ENCODE results near the gene HAL.
"Not testable (repeated sequence)": the region's sequence is repeated elsewhere in the genome, so short reads cannot be mapped to it uniquely, and the experiment has no call there.

The HAL gene

DNA sequence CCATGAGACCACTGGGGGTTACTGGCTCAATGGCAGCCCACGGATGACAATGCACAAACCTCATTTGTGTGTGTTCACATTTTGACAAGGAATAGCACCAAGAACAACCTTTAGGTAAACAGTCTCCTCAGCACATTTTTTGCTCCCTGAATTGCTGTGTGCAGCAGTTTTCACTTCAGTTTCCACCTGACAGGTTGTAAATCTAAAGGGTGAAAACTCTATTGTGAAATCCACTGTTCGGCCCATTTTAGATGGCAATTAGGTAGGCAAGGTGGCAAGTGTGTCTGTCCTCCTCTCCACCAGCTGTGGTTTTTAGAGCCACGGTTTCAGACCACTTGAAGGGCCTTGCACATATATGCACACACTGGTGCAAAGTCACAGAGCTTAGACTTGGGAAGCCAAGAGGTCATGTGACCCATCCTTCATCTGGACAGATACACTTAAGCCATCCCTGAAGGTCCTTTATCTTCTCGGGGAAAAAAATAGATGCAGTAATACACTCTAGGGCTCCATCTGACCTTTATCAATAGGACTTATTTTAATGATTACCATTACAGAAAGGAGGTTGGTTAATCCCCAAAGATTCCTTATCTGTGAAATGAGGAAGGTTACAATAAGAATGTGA, 23.2 kb downstream of the HAL start:
- DNase-seq = peak; percentile 48

- no peak for DNase-seq
Measured at GRCh38 chr12:95970905-95971304, 25.2 kb downstream of the HAL start.

DNA sequence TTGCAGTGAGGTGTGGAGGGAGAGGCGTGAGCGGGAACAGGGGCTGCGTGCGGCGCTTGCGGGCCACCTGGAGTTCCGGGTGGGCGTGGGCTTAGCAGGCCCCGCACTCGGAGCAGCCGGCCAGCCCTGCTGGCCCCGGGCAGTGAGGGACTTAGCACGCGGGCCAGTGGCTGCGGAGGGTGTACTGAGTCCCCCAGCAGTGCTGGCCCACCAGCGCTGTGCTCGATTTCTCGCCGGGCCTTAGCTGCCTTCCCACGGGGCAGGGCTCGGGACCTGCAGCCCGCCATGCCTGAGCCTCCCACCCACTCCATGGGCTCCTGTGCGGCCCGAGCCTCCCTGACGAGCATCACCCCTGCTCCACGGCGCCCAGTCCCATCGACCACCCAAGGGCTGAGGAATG, 27.0 kb downstream of the HAL start:
- DNase-seq = not testable (repeated sequence)

DNA sequence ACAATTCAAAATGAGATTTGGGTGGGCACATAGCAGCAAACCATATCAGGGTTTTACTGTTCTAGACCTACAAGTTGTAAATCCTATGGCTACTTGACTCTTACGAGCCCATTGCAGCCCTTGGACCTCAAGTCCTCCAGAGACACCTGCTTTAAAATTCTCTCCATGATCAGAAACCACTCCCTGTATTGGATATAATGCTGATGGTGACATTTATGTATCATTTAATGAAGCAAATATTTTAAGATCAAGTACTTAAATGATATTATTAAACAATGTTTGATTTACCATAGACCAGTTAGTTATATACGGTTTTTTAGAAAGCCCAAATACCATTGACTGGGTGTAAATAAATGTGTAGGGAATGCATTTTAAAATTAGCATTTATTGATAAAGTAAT, 28.8 kb downstream of the HAL start:
- no peak for DNase-seq

DNA sequence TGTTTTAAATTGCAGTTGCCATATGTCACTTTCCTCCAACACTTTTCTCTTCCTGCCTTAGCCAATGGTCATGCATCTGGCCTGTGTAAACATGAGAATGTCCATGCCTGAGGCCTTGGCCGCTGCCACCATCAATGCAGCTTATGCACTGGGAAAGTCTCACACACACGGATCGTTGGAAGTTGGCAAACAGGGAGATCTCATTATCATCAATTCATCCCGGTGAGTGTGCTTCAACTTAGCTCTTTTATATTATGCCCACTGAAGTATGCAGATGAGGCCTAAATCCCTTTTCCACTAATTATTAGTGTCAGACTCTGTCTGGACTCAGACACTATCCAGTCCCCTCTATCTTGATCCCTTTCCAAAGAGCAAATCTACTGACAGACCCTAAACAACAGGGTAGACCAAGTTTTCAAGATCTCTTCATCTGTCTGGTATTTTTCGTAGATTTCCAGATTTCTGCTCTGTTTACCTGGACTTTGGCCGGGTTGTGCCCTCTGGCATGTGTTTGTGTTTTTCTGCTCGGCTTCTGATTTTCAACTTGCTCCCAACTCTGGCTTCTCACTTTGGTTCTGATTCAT, 29.8 kb downstream of the HAL start:
- DNase-seq = no peak

DNA sequence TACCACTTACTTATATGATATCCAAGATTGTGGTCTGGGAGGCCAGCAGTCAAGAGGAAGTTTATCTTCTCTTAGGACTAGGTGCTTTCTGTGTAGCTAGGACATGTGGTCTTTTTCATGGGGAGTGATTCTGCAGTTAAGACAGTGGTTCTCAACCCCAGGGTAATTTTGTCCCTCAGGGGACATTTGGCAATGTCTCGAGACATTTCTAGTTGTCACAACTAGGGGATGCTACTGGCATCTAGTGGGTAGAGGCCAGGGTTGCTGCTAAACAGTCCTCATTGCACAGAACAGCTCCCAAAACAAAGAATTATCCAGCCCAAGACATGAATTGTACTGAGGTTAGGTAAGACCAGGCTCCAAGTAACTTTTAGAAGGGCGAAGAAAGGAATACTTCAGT, 33.0 kb downstream of the HAL start:
- peak; percentile 73 for DNase-seq

- no peak for DNase-seq
Measured at GRCh38 chr12:95962222-95962621, 33.9 kb downstream of the HAL start.

- DNase-seq = no peak
Measured at GRCh38 chr12:95960241-95960640, 35.9 kb downstream of the HAL start.

DNA sequence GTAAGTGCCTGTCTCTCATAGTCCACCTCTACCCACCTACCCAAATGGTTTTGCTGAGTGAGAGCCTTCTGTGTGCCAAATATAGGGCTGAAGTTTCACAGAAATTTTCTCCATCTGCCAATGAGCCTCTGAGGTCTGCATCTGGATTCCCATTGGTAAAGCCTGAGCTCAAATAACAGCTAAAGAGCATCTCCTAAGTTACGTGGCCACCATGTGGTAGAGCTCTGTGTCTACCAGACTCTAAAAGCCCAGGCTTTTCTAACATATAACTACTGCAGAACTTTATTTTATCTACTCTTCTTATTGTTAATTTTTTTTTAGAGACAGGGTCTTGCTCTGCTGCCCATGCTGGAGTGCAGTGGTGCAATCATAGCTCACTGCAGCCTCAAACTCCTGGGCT, 37.0 kb downstream of the HAL start:
- peak; percentile 17 for DNase-seq

DNA sequence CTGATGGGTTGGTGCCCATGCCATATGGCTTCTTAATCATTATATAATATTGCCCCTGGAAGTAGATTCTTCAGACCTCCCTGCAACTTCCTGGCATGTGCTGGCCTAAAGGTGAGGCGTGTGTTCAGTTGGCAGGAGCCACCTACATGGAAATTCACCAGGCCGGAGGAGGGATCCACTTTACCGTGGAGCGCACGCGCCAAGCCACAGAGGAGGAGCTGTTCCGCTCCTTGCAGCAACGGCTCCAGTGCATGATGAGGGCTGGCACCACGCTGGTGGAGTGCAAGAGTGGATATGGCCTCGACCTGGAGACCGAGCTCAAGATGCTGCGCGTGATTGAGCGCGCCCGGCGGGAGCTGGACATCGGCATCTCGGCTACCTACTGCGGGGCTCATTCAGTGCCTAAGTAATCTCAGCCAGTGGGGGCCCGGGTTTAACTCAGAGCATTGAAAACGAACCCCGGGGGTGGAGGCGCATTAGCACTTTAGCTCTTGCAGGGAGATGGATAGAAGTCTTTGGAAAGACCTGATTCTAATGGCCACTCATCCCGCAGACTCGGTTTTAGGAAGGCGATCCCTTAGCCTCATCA, 39.5 kb downstream of the HAL start:
- DNase-seq = no peak

GRCh38 chr12:95955549-95956159, 40.5 kb downstream of the HAL start:
- no peak for DNase-seq

DNA sequence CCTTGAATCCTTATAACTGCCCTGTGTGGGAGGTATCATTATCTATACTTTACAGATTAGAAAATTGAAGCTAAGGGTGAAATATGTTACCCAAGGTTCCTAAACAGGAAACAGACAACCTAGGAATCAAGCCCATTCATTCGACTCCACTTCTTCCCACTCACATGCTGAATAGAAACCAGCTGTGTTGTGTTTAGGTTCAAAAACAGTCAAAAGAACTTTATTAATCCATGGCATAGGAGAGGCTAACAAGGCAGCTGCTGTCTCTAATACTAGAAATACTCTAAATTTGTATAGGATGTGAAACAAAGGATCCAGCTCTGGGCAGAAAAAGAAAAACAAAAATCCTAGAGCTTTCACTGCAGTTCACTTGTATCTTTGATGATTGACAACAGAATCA, 43.1 kb downstream of the HAL start:
- no peak for DNase-seq

GRCh38 chr12:95951515-95951914, 44.6 kb downstream of the HAL start:
- peak; percentile 70 for DNase-seq

DNA sequence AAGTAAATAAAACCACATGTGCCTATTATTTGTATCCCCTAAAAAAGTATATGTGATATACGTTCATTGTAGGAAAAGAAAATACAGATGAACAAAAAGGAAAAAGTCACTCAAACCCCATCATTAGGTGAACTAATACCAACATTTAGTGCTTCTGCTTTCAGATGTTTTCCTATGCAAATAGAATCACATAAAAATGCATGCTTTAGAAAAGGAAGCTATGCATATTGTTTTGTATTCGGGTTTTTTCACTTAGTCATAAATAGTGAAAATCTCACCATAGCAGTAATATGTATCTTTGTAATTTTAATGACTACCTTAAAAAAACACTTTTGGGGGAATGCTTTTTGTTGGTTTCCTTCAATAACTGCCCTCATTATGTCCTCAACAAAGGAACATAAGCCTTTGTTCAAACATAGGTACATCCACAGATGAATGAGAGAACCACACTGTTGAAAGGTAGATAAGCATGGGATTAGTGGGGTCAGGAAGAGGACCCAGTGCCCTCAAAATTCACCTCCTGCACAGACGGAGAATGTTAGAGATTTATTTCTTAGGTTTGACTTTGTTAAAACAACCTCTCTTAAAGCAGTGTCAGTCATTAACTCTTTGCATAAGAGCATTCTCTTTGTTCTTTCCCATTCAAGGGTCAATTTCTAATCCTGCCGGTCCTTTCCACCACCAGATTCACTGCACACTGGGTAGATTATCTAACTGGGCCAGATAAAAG, 46.5 kb downstream of the HAL start:
- DNase-seq = no peak

DNA sequence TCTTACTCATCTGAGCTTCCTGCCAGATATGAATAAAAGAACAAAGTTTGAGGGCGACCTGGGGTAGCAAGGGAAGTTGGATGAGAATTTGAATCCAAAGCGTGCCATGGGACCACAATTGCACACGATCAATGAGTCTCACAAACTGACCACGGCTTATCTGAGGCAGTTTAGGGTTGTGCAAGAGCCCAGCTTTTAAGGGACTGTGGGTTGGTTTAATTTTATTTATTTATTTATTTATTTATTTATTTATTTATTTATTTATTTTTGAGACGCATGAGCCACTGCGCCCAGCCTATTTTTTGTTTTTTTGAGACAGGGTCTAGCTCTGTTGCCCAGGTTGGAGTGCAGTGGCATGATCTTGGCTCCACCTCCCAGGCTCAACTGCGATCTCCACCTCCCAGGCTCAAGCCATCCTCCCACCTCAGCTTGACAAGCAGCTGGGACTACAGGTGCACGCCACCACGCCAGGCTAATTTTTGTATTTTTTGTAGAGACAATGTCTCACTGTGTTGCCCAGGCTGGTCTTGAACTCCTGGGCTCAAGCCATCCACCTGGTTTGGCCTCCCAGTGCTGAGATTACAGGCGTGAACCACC, 51.9 kb downstream of the HAL start:
- no peak for DNase-seq

DNA sequence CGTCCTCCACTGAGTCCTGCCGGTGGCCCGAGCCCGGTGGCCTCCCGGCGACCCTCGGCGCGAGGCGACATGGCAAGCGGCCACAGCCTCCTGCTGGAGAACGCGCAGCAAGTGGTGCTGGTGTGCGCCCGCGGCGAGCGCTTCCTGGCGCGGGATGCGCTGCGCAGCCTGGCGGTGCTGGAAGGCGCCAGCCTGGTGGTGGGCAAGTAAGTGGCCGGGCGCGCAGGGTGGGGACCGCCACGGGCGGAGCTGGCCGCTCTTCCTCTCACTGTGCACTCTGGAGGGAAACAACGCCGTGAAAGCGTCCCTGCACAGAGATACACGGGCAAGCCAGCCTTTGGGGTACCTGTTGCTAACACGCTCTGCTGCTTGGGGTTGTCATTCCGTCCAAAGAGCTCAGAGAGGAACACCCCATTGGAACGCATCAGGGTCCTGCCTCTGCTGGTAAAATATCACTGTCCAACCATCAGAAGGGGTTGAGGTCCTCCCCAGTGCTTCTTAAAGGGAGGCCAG, 52.8 kb downstream of the HAL start, which contains the start of gene AMDHD1:
AMDHD1 (plus strand) TSS at position 2 of the 513 bp plus-strand sequence; CDS start at position 70, 68 bp downstream.
- DNase-seq = peak; percentile 12

DNA sequence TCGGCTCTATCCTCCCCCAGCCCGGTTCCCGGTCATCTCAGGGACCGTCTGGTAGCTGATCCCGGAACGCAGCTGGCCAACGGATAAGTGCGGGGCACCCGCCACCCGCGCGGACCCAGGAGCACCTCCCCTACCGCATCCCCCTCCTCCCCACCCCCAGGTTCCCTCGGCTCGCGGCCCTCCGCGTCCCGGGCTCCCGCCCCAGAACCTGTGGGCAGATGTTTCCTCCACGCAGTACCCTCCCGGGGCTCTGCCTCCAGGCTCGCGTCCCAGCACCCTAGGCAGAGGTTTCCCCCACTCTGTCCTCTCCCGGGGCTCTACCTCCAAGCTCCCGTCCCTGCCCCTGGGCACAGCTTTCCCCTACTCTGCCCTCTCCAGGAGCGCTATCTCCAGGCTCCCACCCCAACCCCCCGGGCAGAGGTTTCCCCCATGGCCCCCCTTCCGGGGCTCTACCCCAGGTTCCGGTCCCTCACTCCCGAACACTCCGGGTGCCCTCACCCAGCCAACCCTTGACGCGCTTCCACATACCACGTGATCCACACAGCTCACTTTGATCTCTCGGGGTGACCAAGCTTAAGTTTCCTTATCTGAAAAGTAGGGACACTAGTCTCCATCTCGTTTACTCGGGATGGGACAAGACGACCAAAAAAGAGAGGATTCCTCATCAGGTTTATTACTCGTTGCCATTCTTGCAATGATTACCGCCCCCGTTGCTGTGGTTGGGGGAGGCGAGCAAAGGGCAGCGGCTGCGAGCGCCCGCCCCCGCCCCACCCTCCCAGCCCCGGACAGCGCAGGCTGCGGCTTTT, 53.4 kb downstream of the HAL start, which contains the start of gene CCDC38:
CCDC38 (minus strand) TSS at position 91 of the 806 bp plus-strand sequence. CDS start 6,105 bp downstream, outside the sequence.
- DNase-seq = peak; percentile 82

DNA sequence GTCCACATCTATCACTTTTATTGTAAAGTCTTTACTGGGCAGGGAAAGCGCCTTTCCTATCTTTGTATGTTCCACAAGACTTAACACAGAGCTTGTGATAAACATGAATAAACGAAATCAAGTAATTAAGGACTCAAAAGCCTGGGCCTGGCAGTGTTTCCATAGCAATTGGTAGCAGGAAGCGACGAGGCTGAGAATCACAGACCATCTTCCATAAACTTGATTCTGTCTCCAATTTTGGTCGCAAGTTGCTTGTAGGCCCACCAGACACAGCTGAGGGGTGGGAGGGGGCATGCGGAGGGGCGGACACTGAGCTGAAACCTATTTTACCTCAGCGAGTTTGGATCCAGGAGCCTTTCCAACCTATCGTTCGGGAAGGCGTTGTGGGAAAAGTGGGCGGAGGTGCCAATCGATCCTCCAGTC, 54.0 kb downstream of the HAL start:
- DNase-seq = no peak

- no peak for DNase-seq
Measured at GRCh38 chr12:95940514-95940913, 55.6 kb downstream of the HAL start.
